H9 (cell line): Measurements from ENCODE around the gene USP6. TPM values are rescaled to one million over a fixed set of nuclear protein-coding genes. Genes with fewer than 3 reads are reported as not detected.
"Not testable (repeated sequence)": the region's sequence is repeated elsewhere in the genome, so short reads cannot be mapped to it uniquely, and the experiment has no call there.

Source experiments
- DNase-seq: peaks from one replicate; pipeline ENCODE4 v3.0.0-alpha.2; 2017
- H2AFZ ChIP-seq: one replicate; pipeline ENCODE4 v1.6.1; 2013; ENCODE audit warnings: mild to moderate bottlenecking, low read length, control low read depth, moderate library complexity
- H2AK5ac ChIP-seq: 2 replicates; pipeline ENCODE4 v1.6.1; 2013; ENCODE audit warnings: low read length, control low read depth, mixed read lengths; ENCODE audit not compliant: insufficient read length
- H2BK120ac ChIP-seq: one replicate; pipeline ENCODE4 v1.6.1; 2013; ENCODE audit warnings: low read depth, mild to moderate bottlenecking, low read length, control low read depth, inconsistent platforms; ENCODE audit not compliant: poor library complexity, severe bottlenecking
- H2BK12ac ChIP-seq: 2 replicates; pipeline ENCODE4 v1.6.1; 2013; ENCODE audit warnings: low read length, control low read depth, mixed read lengths, low read depth; ENCODE audit not compliant: insufficient read length
- H2BK15ac ChIP-seq: 2 replicates; pipeline ENCODE4 v1.6.1; 2013; ENCODE audit warnings: low read depth, low read length, control low read depth
- H2BK20ac ChIP-seq: one replicate; pipeline ENCODE4 v1.6.1; 2013; ENCODE audit warnings: low read depth, mild to moderate bottlenecking, low read length, control low read depth, inconsistent platforms; ENCODE audit not compliant: poor library complexity, severe bottlenecking
- H2BK5ac ChIP-seq: 2 replicates; pipeline ENCODE4 v1.6.1; 2013; ENCODE audit warnings: low read length, control low read depth, mixed read lengths; ENCODE audit not compliant: insufficient read length
- H3K14ac ChIP-seq: 2 replicates; pipeline ENCODE4 v1.6.1; 2013; ENCODE audit warnings: low read length, control low read depth; ENCODE audit not compliant: insufficient read depth
- H3K18ac ChIP-seq: 2 replicates; pipeline ENCODE4 v1.6.1; 2013; ENCODE audit warnings: low read depth, mild to moderate bottlenecking, mixed read lengths, low read length, control low read depth; ENCODE audit not compliant: insufficient read length
- H3K23ac ChIP-seq: 2 replicates; pipeline ENCODE4 v1.6.1; 2013; ENCODE audit warnings: low read length, control low read depth, mixed read lengths, low read depth; ENCODE audit not compliant: insufficient read length
- H3K23me2 ChIP-seq: 2 replicates; pipeline ENCODE4 v1.6.1; 2013; ENCODE audit warnings: low read depth, mild to moderate bottlenecking, mixed read lengths, low read length, control low read depth; ENCODE audit not compliant: insufficient read length, poor library complexity, severe bottlenecking
- H3K27ac ChIP-seq: 2 replicates; pipeline ENCODE4 v1.5.1; 2013; ENCODE audit warnings: low read length, control low read depth, mixed read lengths, low read depth; ENCODE audit not compliant: insufficient read length
- H3K27me3 ChIP-seq: 2 replicates; pipeline ENCODE4 v1.6.1; 2013; ENCODE audit warnings: low read length, control low read depth, inconsistent platforms; ENCODE audit not compliant: insufficient read depth
- H3K4ac ChIP-seq: 2 replicates; pipeline ENCODE4 v1.6.1; 2013; ENCODE audit warnings: low read depth, mild to moderate bottlenecking, control low read depth, inconsistent platforms, low read length, moderate library complexity
- H3K4me1 ChIP-seq: 2 replicates; pipeline ENCODE4 v1.6.1; 2013; ENCODE audit warnings: low read length, control low read depth, inconsistent platforms; ENCODE audit not compliant: insufficient read depth
- H3K4me2 ChIP-seq: 2 replicates; pipeline ENCODE4 v1.6.1; 2013; ENCODE audit warnings: low read length, control low read depth, mixed read lengths; ENCODE audit not compliant: insufficient read length, insufficient read depth
- H3K56ac ChIP-seq: 2 replicates; pipeline ENCODE4 v1.6.1; 2013; ENCODE audit warnings: low read depth, mild to moderate bottlenecking, mixed read lengths, low read length, control low read depth; ENCODE audit not compliant: insufficient read length
- H3K79me1 ChIP-seq: 2 replicates; pipeline ENCODE4 v1.6.1; 2013; ENCODE audit warnings: low read depth, mild to moderate bottlenecking, moderate library complexity, low read length, control low read depth, inconsistent platforms; ENCODE audit not compliant: insufficient read depth, poor library complexity, severe bottlenecking
- H3K79me2 ChIP-seq: 2 replicates; pipeline ENCODE4 v1.6.1; 2013; ENCODE audit warnings: low read length, control low read depth, inconsistent platforms; ENCODE audit not compliant: insufficient read depth
- H3K9ac ChIP-seq: 2 replicates; pipeline ENCODE4 v1.6.1; 2013; ENCODE audit warnings: low read length, control low read depth, mixed read lengths; ENCODE audit not compliant: insufficient read length; ENCODE audit errors: extremely low read depth
- H3K9me3 ChIP-seq: one replicate; pipeline ENCODE4 v1.6.1; 2013; ENCODE audit warnings: low read depth, low read length, inconsistent platforms; ENCODE audit not compliant: control insufficient read depth
- H3T11ph ChIP-seq: one replicate; pipeline ENCODE4 v1.6.1; 2013; ENCODE audit warnings: mild to moderate bottlenecking, low read length, control low read depth, inconsistent platforms
- H4K20me1 ChIP-seq: one replicate; pipeline ENCODE4 v1.6.1; 2013; ENCODE audit not compliant: control insufficient read depth, insufficient read length, insufficient read depth
- H4K5ac ChIP-seq: 2 replicates; pipeline ENCODE4 v1.6.1; 2013; ENCODE audit warnings: low read depth, mild to moderate bottlenecking, mixed read lengths, low read length, control low read depth; ENCODE audit not compliant: insufficient read length
- H4K8ac ChIP-seq: replicated peaks from 2 replicates; pipeline ENCODE4 v1.6.1; 2013; ENCODE audit warnings: low read length, control low read depth, mixed read lengths, low read depth; ENCODE audit not compliant: insufficient read length
- H4K91ac ChIP-seq: 2 replicates; pipeline ENCODE4 v1.6.1; 2013; ENCODE audit warnings: low read depth, mild to moderate bottlenecking, moderate library complexity, mixed read lengths, low read length, control low read depth; ENCODE audit not compliant: insufficient read length
- H3K27ac Mint-ChIP-seq, 3 experiments: 2 replicates in 2 of 3; 3 replicates in 1 of 3; pipeline ENCODE4 v1.8.0; 2020 to 2021; ENCODE audit warnings: mixed read lengths in 3 of 3, mild to moderate bottlenecking in 1 of 3, moderate library complexity in 1 of 3
- H3K27me3 Mint-ChIP-seq: 2 replicates; pipeline ENCODE4 v1.8.0; 2021; ENCODE audit warnings: low read depth, mild to moderate bottlenecking, moderate library complexity, mixed read lengths
- H3K36me3 Mint-ChIP-seq, 3 experiments: 2 replicates in 2 of 3; 3 replicates in 1 of 3; pipeline ENCODE4 v1.8.0; 2020 to 2021; ENCODE audit warnings: low read depth in 3 of 3, mixed read lengths in 3 of 3; ENCODE audit not compliant: insufficient read depth in 1 of 3
- H3K4me1 Mint-ChIP-seq, 2 experiments: 2 replicates each; pipeline ENCODE4 v1.8.0; 2020; ENCODE audit warnings: mixed read lengths in 2 of 2
- H3K4me3 Mint-ChIP-seq, 2 experiments: 2 replicates in 1 of 2; 3 replicates in 1 of 2; pipeline ENCODE4 v1.8.0; 2020 to 2021; ENCODE audit warnings: mild to moderate bottlenecking in 2 of 2, mixed read lengths in 2 of 2, moderate library complexity in 1 of 2
- H3K9me3 Mint-ChIP-seq, 2 experiments: 2 replicates in 1 of 2; 3 replicates in 1 of 2; pipeline ENCODE4 v1.8.0; 2020; ENCODE audit warnings: mild to moderate bottlenecking in 2 of 2, mixed read lengths in 2 of 2, moderate library complexity in 1 of 2
- WGBS: extraction: QIAGEN DNeasy Blood & Tissue Kit; methylation state at CpG from one replicate; pipeline ENCODE4 v1.1.7; 2013; ENCODE audit warnings: missing lambda C conversion rate, low lambda C conversion rate, mixed read lengths; ENCODE audit not compliant: insufficient read length; ENCODE audit errors: extremely low coverage; 5-methylcytosine and 5-hydroxymethylcytosine counted together
- total RNA-seq: library from RNA; stranded (reverse); gene quantifications from 2 replicates; pipeline ENCODE4 v1.2.1, GENCODE V29; 2021
- TF ChIP-seq, protein P1 (sequence below): fragments of 200-600 bp; sonication (generic); conservative IDR thresholded peaks from 3 replicates; pipeline ENCODE4 v1.8.0; 2021; ENCODE audit warnings: antibody characterized with exemption, mild to moderate bottlenecking

Gene USP6
- total RNA-seq, 1 experiment from 2014 or later, result 0.17 TPM

DNA sequence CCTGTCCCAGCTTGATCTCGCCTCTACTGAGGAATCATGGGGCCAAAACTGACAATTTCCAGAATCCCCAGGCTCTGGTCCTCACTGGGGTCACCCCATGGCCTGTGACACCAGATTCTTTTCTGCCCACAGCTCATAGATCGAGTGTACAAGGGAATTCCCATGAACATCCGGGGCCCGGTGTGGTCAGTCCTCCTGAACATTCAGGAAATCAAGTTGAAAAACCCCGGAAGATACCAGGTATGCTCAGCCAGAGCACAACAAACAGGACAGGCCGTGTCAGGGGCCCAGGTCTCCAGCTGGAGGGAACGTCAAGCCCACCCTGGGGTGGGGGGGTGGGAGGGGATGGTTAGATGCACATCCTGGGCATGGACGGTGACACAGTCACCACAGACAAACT is 17.5 kb downstream of the USP6 start:
- H3K9ac ChIP-seq, result no peak overlapping the region
- no peak overlapping the region for H3K4ac ChIP-seq
- Mint-ChIP-seq H3K4me1 (no peaks in the 10 kb centered on the region), H3K27ac (no peak overlapping the region), H3K9me3 (no peaks in the 10 kb centered on the region), H3K27me3 (peaks cover 9% of the 10 kb centered on the region; the same call in 1 of the 2 replicates), H3K36me3 (no peaks in the 10 kb centered on the region), H3K4me3 (no peak overlapping the region)
- no peak overlapping the region for H2AK5ac ChIP-seq
- no peak overlapping the region for H2AFZ ChIP-seq
- no peak overlapping the region for H3K4me2 ChIP-seq
- no peak overlapping the region for H4K5ac ChIP-seq
- H2BK20ac ChIP-seq, result no peak overlapping the region
- no peaks in the 10 kb centered on the region for H3K79me2 ChIP-seq
- H4K20me1 ChIP-seq, result no peaks in the 10 kb centered on the region
- no peak overlapping the region for H4K8ac ChIP-seq
- TF ChIP-seq, protein P1, sequence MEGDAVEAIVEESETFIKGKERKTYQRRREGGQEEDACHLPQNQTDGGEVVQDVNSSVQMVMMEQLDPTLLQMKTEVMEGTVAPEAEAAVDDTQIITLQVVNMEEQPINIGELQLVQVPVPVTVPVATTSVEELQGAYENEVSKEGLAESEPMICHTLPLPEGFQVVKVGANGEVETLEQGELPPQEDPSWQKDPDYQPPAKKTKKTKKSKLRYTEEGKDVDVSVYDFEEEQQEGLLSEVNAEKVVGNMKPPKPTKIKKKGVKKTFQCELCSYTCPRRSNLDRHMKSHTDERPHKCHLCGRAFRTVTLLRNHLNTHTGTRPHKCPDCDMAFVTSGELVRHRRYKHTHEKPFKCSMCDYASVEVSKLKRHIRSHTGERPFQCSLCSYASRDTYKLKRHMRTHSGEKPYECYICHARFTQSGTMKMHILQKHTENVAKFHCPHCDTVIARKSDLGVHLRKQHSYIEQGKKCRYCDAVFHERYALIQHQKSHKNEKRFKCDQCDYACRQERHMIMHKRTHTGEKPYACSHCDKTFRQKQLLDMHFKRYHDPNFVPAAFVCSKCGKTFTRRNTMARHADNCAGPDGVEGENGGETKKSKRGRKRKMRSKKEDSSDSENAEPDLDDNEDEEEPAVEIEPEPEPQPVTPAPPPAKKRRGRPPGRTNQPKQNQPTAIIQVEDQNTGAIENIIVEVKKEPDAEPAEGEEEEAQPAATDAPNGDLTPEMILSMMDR, result no peak
- no peak overlapping the region for H2BK15ac ChIP-seq
- no peaks in the 10 kb centered on the region for H3K27me3 ChIP-seq
- H3K4me1 ChIP-seq, result no peaks in the 10 kb centered on the region
- H3K23ac ChIP-seq, result no peak overlapping the region
- no peaks in the 10 kb centered on the region for H3K23me2 ChIP-seq
- no peak overlapping the region for H2BK120ac ChIP-seq
- no peak overlapping the region for H3K27ac ChIP-seq
- H3K9me3 ChIP-seq, result no peaks in the 10 kb centered on the region
- H3K56ac ChIP-seq, result no peak overlapping the region
- H3T11ph ChIP-seq, result no peak overlapping the region
- DNase-seq, result no peak
- H2BK12ac ChIP-seq, result no peak overlapping the region
- H3K14ac ChIP-seq, result no peak overlapping the region
- H2BK5ac ChIP-seq, result no peak overlapping the region
- H4K91ac ChIP-seq, result no peak overlapping the region
- H3K79me1 ChIP-seq, result no peaks in the 10 kb centered on the region
- WGBS, result no CpG with 5 or more reads among the region's 8 CpGs
- no peak overlapping the region for H3K18ac ChIP-seq

DNA sequence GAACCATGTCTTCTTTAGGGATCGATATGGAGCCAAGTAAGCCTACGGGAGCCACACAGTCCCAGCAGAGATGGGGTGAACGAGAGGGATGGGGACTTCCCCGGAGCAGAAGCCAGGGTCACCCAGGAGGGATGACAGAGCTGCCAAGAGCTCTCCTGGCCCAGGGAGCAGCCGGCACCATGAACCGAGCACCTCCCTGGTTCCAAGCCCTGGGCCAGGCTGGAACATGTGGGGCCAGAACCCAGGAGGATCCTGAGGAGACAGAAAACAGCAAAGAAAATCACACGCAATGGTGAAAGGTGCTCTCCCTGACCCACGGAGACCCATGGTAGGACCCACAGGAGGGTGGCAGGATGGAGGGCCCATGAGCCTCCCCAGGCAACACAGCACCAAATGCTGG is 18.1 kb downstream of the USP6 start:
- H3K14ac ChIP-seq, H3K4me3 Mint-ChIP-seq, DNase-seq, H4K5ac ChIP-seq, H2AFZ ChIP-seq, H3K4me2 ChIP-seq, H3K23ac ChIP-seq, H3K4me1 ChIP-seq, H3K9me3 ChIP-seq, H2BK15ac ChIP-seq, H3K27ac Mint-ChIP-seq, H3K36me3 Mint-ChIP-seq, H2BK20ac ChIP-seq, H3K27me3 Mint-ChIP-seq, H3K23me2 ChIP-seq, H4K20me1 ChIP-seq, H3K56ac ChIP-seq, H3K27ac ChIP-seq, H3K27me3 ChIP-seq, H3K18ac ChIP-seq, H3K4ac ChIP-seq, H4K91ac ChIP-seq, H3T11ph ChIP-seq, H3K9ac ChIP-seq, H3K4me1 Mint-ChIP-seq, H2AK5ac ChIP-seq, H2BK120ac ChIP-seq, H3K79me1 ChIP-seq, H2BK5ac ChIP-seq, H4K8ac ChIP-seq, H2BK12ac ChIP-seq, H3K9me3 Mint-ChIP-seq, H3K79me2 ChIP-seq: not testable (repeated sequence)
- WGBS, result no CpG with 5 or more reads among the region's 8 CpGs
